Measurements from ENCODE around the gene SPRY1. TPM values are rescaled to one million over a fixed set of nuclear protein-coding genes. Genes with fewer than 3 reads are reported as not detected.

The SPRY1 gene
- total and polyA plus RNA-seq, 11 donors: 17.0 to 104 (median 39.1) TPM

- intact Hi-C loops (cut with DNase I): loop anchor here in 6 of 10 donors (10.0 kb wide), 7 partner anchors 96 to 616 kb away; no protein-coding TSS in a partner anchor
- no peak for DNase-seq
- 79 to 88% (median 84%) methylated on average over 5 of the region's 5 CpGs for WGBS, 4 donors
- Histone ChIP-seq H3K4me1 (peaks cover 0 to 51% (median 11%) of the 10 kb centered on the region in 12 donors), H3K4me3 (no peak overlapping the region), H3K36me3 (peaks cover 0 to 33% (median 6%) of the 10 kb centered on the region in 9 donors), H3K27me3 (no peaks in the 10 kb centered on the region), H3K9me3 (no peaks in the 10 kb centered on the region), H3K27ac (peak overlapping the region in 6 of 12 donors; percentile 4 to 52 (median 16))
- peak in 3 of 4 donors; percentile 23 to 37 (median 30) for ATAC-seq
- no peak for TF ChIP-seq CTCF (IDR thresholded peaks at IDR 0.05)
- TF ChIP-seq POLR2A (IDR thresholded peaks at IDR 0.05): no peak
These were observed 12.0 kb downstream of the SPRY1 start for GRCh38 chr4:123408471-123409084.

GRCh38 chr4:123409334-123409733, 12.7 kb downstream of the SPRY1 start:
- Histone ChIP-seq H3K36me3 (peaks cover 0 to 25% (median 0%) of the 10 kb centered on the region in 9 donors), H3K9me3 (no peaks in the 10 kb centered on the region), H3K27ac (peak overlapping the region in 6 of 12 donors; percentile 4 to 52 (median 20)), H3K27me3 (no peaks in the 10 kb centered on the region), H3K4me3 (no peak overlapping the region), H3K4me1 (peaks cover 0 to 43% (median 11%) of the 10 kb centered on the region in 12 donors)
- WGBS, 4 donors: 77 to 86% (median 78%) methylated on average over 2 of the region's 2 CpGs
- DNase-seq: no peak
- TF ChIP-seq POLR2A (IDR thresholded peaks at IDR 0.05): no peak
- TF ChIP-seq CTCF (IDR thresholded peaks at IDR 0.05): no peak
- ATAC-seq: no peak
- intact Hi-C loops (cut with DNase I): loop anchor here in 6 of 10 donors (10.0 kb wide), 7 partner anchors 95 to 615 kb away; no protein-coding TSS in a partner anchor

GRCh38 chr4:123411514-123411913, 14.9 kb downstream of the SPRY1 start:
- Histone ChIP-seq H3K4me1 (peaks cover 0 to 25% (median 11%) of the 10 kb centered on the region in 12 donors), H3K36me3 (peaks cover 0 to 7% (median 0%) of the 10 kb centered on the region in 9 donors), H3K9me3 (no peaks in the 10 kb centered on the region), H3K4me3 (no peak overlapping the region), H3K27ac (peak overlapping the region in 5 of 12 donors; percentile 3 to 54 (median 15)), H3K27me3 (no peaks in the 10 kb centered on the region)
- DNase-seq: no peak
- intact Hi-C loops (cut with DNase I): no loop called here
- ATAC-seq: no peak
- no peak for TF ChIP-seq CTCF (IDR thresholded peaks at IDR 0.05)
- no peak for TF ChIP-seq POLR2A (IDR thresholded peaks at IDR 0.05)
- 83 to 88% (median 84%) methylated on average over 5 of the region's 5 CpGs for WGBS, 4 donors

GRCh38 chr4:123412091-123412505, 15.5 kb downstream of the SPRY1 start:
- peak overlapping the region in 6 of 12 donors; percentile 3 to 54 (median 12) for H3K27ac ChIP-seq
- ATAC-seq: no peak
- H3K36me3 ChIP-seq: peaks cover 0 to 2% (median 0%) of the 10 kb centered on the region in 9 donors
- H3K9me3 ChIP-seq: no peaks in the 10 kb centered on the region
- no peak for TF ChIP-seq POLR2A (IDR thresholded peaks at IDR 0.05)
- TF ChIP-seq CTCF (IDR thresholded peaks at IDR 0.05): no peak
- DNase-seq: no peak
- WGBS, 4 donors: 20 to 35% (median 22%) methylated on average over 1 of the region's 1 CpG
- H3K27me3 ChIP-seq: no peaks in the 10 kb centered on the region
- H3K4me1 ChIP-seq: peaks cover 0 to 20% (median 7%) of the 10 kb centered on the region in 12 donors
- H3K4me3 ChIP-seq: no peak overlapping the region
- intact Hi-C loops (cut with DNase I): no loop called here
